Uterus (tissue), 2 donors: ENCODE measurements around the gene DDX31.

Source experiments
- CTCF ChIP-seq, 4 experiments: fragments of 200-600 bp in 2 of 4; fragments of 450-650 bp in 2 of 4; sonication (generic) in 2 of 4; IDR thresholded peaks; one replicate each; pipeline ENCODE4 v1.5.1; 2016 to 2019; ENCODE audit warnings: antibody characterized with exemption in 4 of 4, mild to moderate bottlenecking in 2 of 4, moderate library complexity in 1 of 4
- POLR2A ChIP-seq, 2 donors: fragments of 450-650 bp; IDR thresholded peaks; one replicate each; pipeline ENCODE4 v1.6.1; 2016; ENCODE audit warnings: antibody characterized with exemption in 2 of 2, mild to moderate bottlenecking in 1 of 2, moderate library complexity in 1 of 2

- TF ChIP-seq CTCF (IDR thresholded peaks at IDR 0.05) (no peak), POLR2A (IDR thresholded peaks at IDR 0.05) (no peak)
Measured at GRCh38 chr9:132690696-132691095, 20.9 kb upstream of the DDX31 start.
